ENCODE results near the gene GREB1. TPM values are rescaled to one million over a fixed set of nuclear protein-coding genes. Genes with fewer than 3 reads are reported as not detected.

The GREB1 gene
- total RNA-seq, 2 donors from 2014 or later: 0.15 to 1.1 TPM

- no peak overlapping the region for H3K27ac Mint-ChIP-seq
- H3K9me3 ChIP-seq (ENCODE audit: control insufficient read depth, low read length, poor library complexity, severe bottlenecking): no peaks in the 10 kb centered on the region
- no peaks in the 10 kb centered on the region for H3K4me1 Mint-ChIP-seq
- no peak for ATAC-seq
- peaks cover 38% of the 10 kb centered on the region for H3K27me3 Mint-ChIP-seq
- H3K4me3 Mint-ChIP-seq: no peak overlapping the region
- no peak for DNase-seq
- H3K36me3 Mint-ChIP-seq (ENCODE audit: low read depth): peaks cover 4% of the 10 kb centered on the region
Measured at GRCh38 chr2:11646530-11646929, 112.7 kb downstream of the GREB1 start.

GRCh38 chr2:11647834-11648600, 114.2 kb downstream of the GREB1 start:
- Mint-ChIP-seq H3K27ac (no peak overlapping the region), H3K27me3 (peaks cover 36% of the 10 kb centered on the region), H3K4me3 (no peak overlapping the region), H3K4me1 (no peaks in the 10 kb centered on the region), H3K36me3 (ENCODE audit: low read depth) (peaks cover 4% of the 10 kb centered on the region)
- no peaks in the 10 kb centered on the region for H3K9me3 ChIP-seq (ENCODE audit: control insufficient read depth, low read length, poor library complexity, severe bottlenecking)
- ATAC-seq: no peak
- no peak for DNase-seq

GRCh38 chr2:11649093-11649492, 115.2 kb downstream of the GREB1 start:
- Mint-ChIP-seq H3K4me3 (no peak overlapping the region), H3K27me3 (peaks cover 26% of the 10 kb centered on the region), H3K27ac (no peak overlapping the region), H3K36me3 (ENCODE audit: low read depth) (peaks cover 3% of the 10 kb centered on the region), H3K4me1 (no peaks in the 10 kb centered on the region)
- H3K9me3 ChIP-seq (ENCODE audit: control insufficient read depth, low read length, poor library complexity, severe bottlenecking): no peaks in the 10 kb centered on the region
- DNase-seq (no peak), ATAC-seq (no peak)

GRCh38 chr2:11651856-11652548, 118.2 kb downstream of the GREB1 start:
- peaks cover 3% of the 10 kb centered on the region for H3K36me3 Mint-ChIP-seq (ENCODE audit: low read depth)
- H3K4me3 Mint-ChIP-seq: no peak overlapping the region
- DNase-seq: no peak
- H3K9me3 ChIP-seq (ENCODE audit: control insufficient read depth, low read length, poor library complexity, severe bottlenecking): no peaks in the 10 kb centered on the region
- ATAC-seq: no peak
- H3K27ac Mint-ChIP-seq: no peak overlapping the region
- H3K4me1 Mint-ChIP-seq: no peaks in the 10 kb centered on the region
- H3K27me3 Mint-ChIP-seq: peaks cover 32% of the 10 kb centered on the region

- H3K9me3 ChIP-seq (ENCODE audit: control insufficient read depth, low read length, poor library complexity, severe bottlenecking): no peaks in the 10 kb centered on the region
- H3K4me3 Mint-ChIP-seq: no peak overlapping the region
- H3K4me1 Mint-ChIP-seq: no peaks in the 10 kb centered on the region
- DNase-seq: no peak
- peaks cover 3% of the 10 kb centered on the region for H3K36me3 Mint-ChIP-seq (ENCODE audit: low read depth)
- no peak overlapping the region for H3K27ac Mint-ChIP-seq
- peaks cover 37% of the 10 kb centered on the region for H3K27me3 Mint-ChIP-seq
- ATAC-seq: no peak
Measured at GRCh38 chr2:11652553-11652952, 118.7 kb downstream of the GREB1 start.

DNA sequence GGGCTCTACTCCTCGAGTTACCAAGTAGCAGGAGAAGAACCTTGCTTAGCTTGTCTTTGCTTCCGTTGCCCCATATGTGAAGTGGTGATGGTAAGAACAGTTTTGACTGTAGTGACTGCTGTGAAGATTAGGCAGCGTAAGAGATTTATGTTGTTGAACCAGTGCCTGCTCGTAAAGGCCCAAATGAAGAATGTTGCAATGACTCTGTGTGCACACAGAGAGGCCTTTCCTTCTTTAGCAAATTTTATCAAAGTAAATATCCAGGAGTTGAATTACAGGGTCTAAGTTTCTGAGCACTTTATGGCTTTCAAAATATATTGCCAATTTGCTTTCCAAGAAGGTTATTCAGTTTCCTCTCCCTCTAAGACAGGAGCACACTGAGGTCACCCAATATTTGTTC, 121.7 kb downstream of the GREB1 start:
- no peak for ATAC-seq
- H3K27ac Mint-ChIP-seq: no peak overlapping the region

GRCh38 chr2:11656252-11656651, 122.4 kb downstream of the GREB1 start:
- Mint-ChIP-seq H3K4me3 (no peak overlapping the region), H3K4me1 (no peaks in the 10 kb centered on the region), H3K27ac (no peak overlapping the region), H3K36me3 (ENCODE audit: low read depth) (no peaks in the 10 kb centered on the region), H3K27me3 (peaks cover 46% of the 10 kb centered on the region)
- no peaks in the 10 kb centered on the region for H3K9me3 ChIP-seq (ENCODE audit: control insufficient read depth, low read length, poor library complexity, severe bottlenecking)
- ATAC-seq (no peak), DNase-seq (no peak)

More for the DNA sequence above, 121.7 kb downstream of the GREB1 start:
- H3K27me3 Mint-ChIP-seq: peaks cover 41% of the 10 kb centered on the region
- no peaks in the 10 kb centered on the region for H3K9me3 ChIP-seq (ENCODE audit: control insufficient read depth, low read length, poor library complexity, severe bottlenecking)
- no peaks in the 10 kb centered on the region for H3K36me3 Mint-ChIP-seq (ENCODE audit: low read depth)
- no peak overlapping the region for H3K4me3 Mint-ChIP-seq
- H3K4me1 Mint-ChIP-seq: no peaks in the 10 kb centered on the region
- no peak for DNase-seq

DNA sequence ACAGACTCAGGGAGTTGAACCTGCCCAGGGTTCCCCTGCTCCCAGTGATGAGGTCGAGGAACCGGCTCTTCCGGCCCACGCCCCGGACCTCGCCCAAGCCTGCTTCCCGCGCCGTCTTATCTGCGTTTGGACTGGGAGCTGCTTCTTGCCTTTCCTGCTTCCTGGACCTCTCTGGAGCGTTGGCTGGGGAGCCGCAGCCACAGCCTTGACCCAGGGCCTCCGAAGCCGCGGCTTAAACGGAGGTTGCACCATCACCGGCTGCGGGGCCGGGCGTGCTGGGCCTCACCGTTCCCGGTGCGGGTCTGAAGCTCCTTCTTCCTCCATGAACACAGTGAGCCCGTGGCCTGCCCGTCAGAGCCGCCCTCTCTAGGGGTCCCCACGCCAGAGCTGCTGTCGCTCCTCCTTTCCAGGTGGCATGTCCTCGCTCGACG, 122.8 kb downstream of the GREB1 start:
- DNase-seq: no peak
- Mint-ChIP-seq H3K4me3 (no peak overlapping the region), H3K4me1 (no peaks in the 10 kb centered on the region), H3K36me3 (ENCODE audit: low read depth) (no peaks in the 10 kb centered on the region), H3K27me3 (peaks cover 50% of the 10 kb centered on the region), H3K27ac (no peak overlapping the region)
- no peaks in the 10 kb centered on the region for H3K9me3 ChIP-seq (ENCODE audit: control insufficient read depth, low read length, poor library complexity, severe bottlenecking)
- ATAC-seq: no peak

DNA sequence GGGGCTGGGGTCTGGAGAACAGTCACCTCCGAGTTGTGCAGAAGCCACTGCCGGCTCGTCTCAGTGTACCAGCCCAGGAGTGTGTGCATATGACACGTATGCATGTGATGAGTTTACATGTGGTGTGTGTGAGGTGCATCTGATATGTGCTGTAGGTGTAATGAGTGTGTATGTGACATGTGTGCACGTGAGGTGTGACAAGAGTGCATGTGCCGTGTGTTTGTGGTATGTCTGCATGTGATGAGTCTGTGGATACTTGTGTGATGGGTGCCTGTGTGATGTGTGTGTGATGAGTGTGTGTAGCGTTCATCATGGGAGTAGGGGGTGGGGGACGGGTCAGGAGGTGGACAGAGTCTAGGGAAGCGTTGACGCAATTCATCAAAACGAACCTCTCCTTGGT, 123.3 kb downstream of the GREB1 start:
- H3K36me3 Mint-ChIP-seq (ENCODE audit: low read depth): peaks cover 2% of the 10 kb centered on the region

DNA sequence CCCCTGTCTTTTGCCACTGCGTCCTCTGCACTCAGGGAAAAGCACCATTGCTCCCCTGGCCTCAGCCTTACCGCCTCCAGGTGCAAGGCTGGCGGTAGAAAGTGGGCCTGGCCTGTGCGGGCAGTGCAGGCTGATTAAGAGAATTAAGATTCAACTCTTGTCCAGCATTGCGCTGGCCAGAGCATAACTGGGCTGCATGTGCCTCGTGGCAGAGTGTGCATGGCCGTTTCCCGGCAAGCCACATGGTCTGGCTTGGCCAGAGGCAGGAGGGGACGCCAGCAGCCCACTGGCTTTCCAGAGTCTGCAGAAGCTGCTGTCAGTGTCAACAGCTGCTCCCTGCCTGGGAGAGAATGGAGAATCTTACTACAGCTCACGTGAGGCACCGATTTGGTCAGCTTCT, 123.8 kb downstream of the GREB1 start:
- Mint-ChIP-seq H3K36me3 (ENCODE audit: low read depth) (peaks cover 2% of the 10 kb centered on the region), H3K27me3 (peaks cover 55% of the 10 kb centered on the region), H3K4me3 (no peak overlapping the region), H3K27ac (no peak overlapping the region), H3K4me1 (no peaks in the 10 kb centered on the region)
- DNase-seq (no peak), ATAC-seq (no peak)
- no peaks in the 10 kb centered on the region for H3K9me3 ChIP-seq (ENCODE audit: control insufficient read depth, low read length, poor library complexity, severe bottlenecking)

More for the DNA sequence above, 123.3 kb downstream of the GREB1 start:
- no peaks in the 10 kb centered on the region for H3K9me3 ChIP-seq (ENCODE audit: control insufficient read depth, low read length, poor library complexity, severe bottlenecking)
- H3K27ac Mint-ChIP-seq: no peak overlapping the region
- ATAC-seq: no peak
- H3K4me3 Mint-ChIP-seq: no peak overlapping the region
- no peaks in the 10 kb centered on the region for H3K4me1 Mint-ChIP-seq
- no peak for DNase-seq
- peaks cover 55% of the 10 kb centered on the region for H3K27me3 Mint-ChIP-seq

GRCh38 chr2:11658208-11659114, 124.6 kb downstream of the GREB1 start:
- Mint-ChIP-seq H3K36me3 (ENCODE audit: low read depth) (peaks cover 2% of the 10 kb centered on the region), H3K4me3 (no peak overlapping the region), H3K4me1 (no peaks in the 10 kb centered on the region), H3K27me3 (peaks cover 51% of the 10 kb centered on the region), H3K27ac (no peak overlapping the region)
- DNase-seq: no peak
- no peak for ATAC-seq
- no peaks in the 10 kb centered on the region for H3K9me3 ChIP-seq (ENCODE audit: control insufficient read depth, low read length, poor library complexity, severe bottlenecking)

DNA sequence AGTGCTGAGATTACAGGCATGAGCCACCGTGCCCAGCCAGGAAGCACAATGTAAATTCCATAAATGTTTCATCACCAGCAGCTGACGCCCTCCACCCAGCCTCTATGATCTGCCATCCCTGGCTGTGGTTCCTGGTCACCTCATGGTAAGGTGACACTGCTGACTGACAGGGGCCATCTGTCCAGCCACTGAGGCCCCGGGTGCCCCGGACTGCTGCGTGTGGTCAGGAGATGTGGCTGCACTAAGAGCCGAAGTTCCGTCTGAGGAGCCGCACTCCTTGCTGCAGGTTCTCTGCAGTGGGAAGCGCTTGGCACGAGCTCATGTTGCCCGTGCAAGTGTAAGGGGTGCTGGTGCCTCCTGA, 125.2 kb downstream of the GREB1 start:
- no peaks in the 10 kb centered on the region for H3K9me3 ChIP-seq (ENCODE audit: control insufficient read depth, low read length, poor library complexity, severe bottlenecking)
- H3K36me3 Mint-ChIP-seq (ENCODE audit: low read depth): peaks cover 2% of the 10 kb centered on the region
- no peaks in the 10 kb centered on the region for H3K4me1 Mint-ChIP-seq
- no peak overlapping the region for H3K27ac Mint-ChIP-seq
- peaks cover 53% of the 10 kb centered on the region for H3K27me3 Mint-ChIP-seq
- DNase-seq (no peak), ATAC-seq (no peak)
- no peak overlapping the region for H3K4me3 Mint-ChIP-seq

- Mint-ChIP-seq H3K27ac (no peak overlapping the region), H3K4me1 (no peaks in the 10 kb centered on the region), H3K4me3 (no peak overlapping the region), H3K27me3 (peaks cover 56% of the 10 kb centered on the region), H3K36me3 (ENCODE audit: low read depth) (peaks cover 2% of the 10 kb centered on the region)
- DNase-seq: no peak
- no peaks in the 10 kb centered on the region for H3K9me3 ChIP-seq (ENCODE audit: control insufficient read depth, low read length, poor library complexity, severe bottlenecking)
- ATAC-seq: no peak
Measured at GRCh38 chr2:11659851-11660250, 126.0 kb downstream of the GREB1 start.

All from T-helper 17 cell (primary cell).